ENCODE measurements around the gene ITIH2.
"Not testable (repeated sequence)": the region's sequence is repeated elsewhere in the genome, so short reads cannot be mapped to it uniquely, and the experiment has no call there.

The ITIH2 gene

GRCh38 chr10:7700577-7701125, 2.5 kb upstream of the ITIH2 start:
- no peak for DNase-seq

- no peak for DNase-seq
These were observed 1.9 kb upstream of the ITIH2 start for GRCh38 chr10:7701158-7701742.

- DNase-seq = no peak
These were observed 766 bp upstream of the ITIH2 start for GRCh38 chr10:7702288-7702812.

- DNase-seq = no peak
These were observed 1.2 kb downstream of the ITIH2 start for GRCh38 chr10:7704071-7705016.

- no peak for DNase-seq
These were observed 2.2 kb downstream of the ITIH2 start for GRCh38 chr10:7705341-7705740.

- DNase-seq = no peak
These were observed 3.5 kb downstream of the ITIH2 start for GRCh38 chr10:7706534-7707073.

- no peak for DNase-seq
These were observed 4.0 kb downstream of the ITIH2 start for GRCh38 chr10:7707102-7707501.

- DNase-seq = no peak
These were observed 4.9 kb downstream of the ITIH2 start for GRCh38 chr10:7707858-7708622.

- no peak for DNase-seq
These were observed 5.7 kb downstream of the ITIH2 start for GRCh38 chr10:7708832-7709231.

- DNase-seq = no peak
These were observed 7.3 kb downstream of the ITIH2 start for GRCh38 chr10:7710446-7710845.

GRCh38 chr10:7711075-7711474, 8.0 kb downstream of the ITIH2 start:
- not testable (repeated sequence) for DNase-seq

GRCh38 chr10:7715515-7715914, 12.4 kb downstream of the ITIH2 start:
- no peak for DNase-seq

- DNase-seq = no peak
These were observed 14.7 kb downstream of the ITIH2 start for GRCh38 chr10:7717767-7718166.

GRCh38 chr10:7718685-7719084, 15.6 kb downstream of the ITIH2 start:
- no peak for DNase-seq

- no peak for DNase-seq
These were observed 17.4 kb downstream of the ITIH2 start for GRCh38 chr10:7720478-7720877.

GRCh38 chr10:7722927-7723529, 19.9 kb downstream of the ITIH2 start:
- DNase-seq = no peak

- DNase-seq = no peak
These were observed 31.7 kb downstream of the ITIH2 start for GRCh38 chr10:7734821-7735220.

GRCh38 chr10:7738536-7739407, 35.7 kb downstream of the ITIH2 start:
- DNase-seq = no peak

GRCh38 chr10:7744307-7744706, 41.2 kb downstream of the ITIH2 start:
- no peak for DNase-seq

- not testable (repeated sequence) for DNase-seq
These were observed 45.5 kb downstream of the ITIH2 start for GRCh38 chr10:7748637-7749036.

- DNase-seq = no peak
These were observed 47.1 kb downstream of the ITIH2 start for GRCh38 chr10:7750222-7750621.
